Measurements from ENCODE around the gene PDE6B. TPM values are rescaled to one million over a fixed set of nuclear protein-coding genes. Genes with fewer than 3 reads are reported as not detected.

The PDE6B gene
- total RNA-seq, 1 donor from 2014 or later = 2.3 TPM

- Mint-ChIP-seq H3K4me3 (ENCODE audit: unreplicated experiment) (no peak overlapping the region), H3K4me1 (ENCODE audit: low read depth) (no peaks in the 10 kb centered on the region), H3K27ac (ENCODE audit: unreplicated experiment) (no peak overlapping the region), H3K9me3 (ENCODE audit: low read depth) (no peaks in the 10 kb centered on the region), H3K36me3 (ENCODE audit: low read depth) (no peaks in the 10 kb centered on the region), H3K27me3 (ENCODE audit: low read depth) (peaks cover 8% of the 10 kb centered on the region)
- peak; percentile 42 for TF ChIP-seq CTCF (IDR thresholded peaks at IDR 0.05)
- DNase-seq (ENCODE audit: low spot score) = peak; percentile 69
These were observed 22.8 kb upstream of the PDE6B start for GRCh38 chr4:602559-602942.

- Mint-ChIP-seq H3K27ac (ENCODE audit: unreplicated experiment) (no peak overlapping the region), H3K27me3 (ENCODE audit: low read depth) (no peaks in the 10 kb centered on the region), H3K4me1 (ENCODE audit: low read depth) (no peaks in the 10 kb centered on the region), H3K36me3 (ENCODE audit: low read depth) (no peaks in the 10 kb centered on the region), H3K4me3 (ENCODE audit: unreplicated experiment) (no peak overlapping the region), H3K9me3 (ENCODE audit: low read depth) (peaks cover 2% of the 10 kb centered on the region)
- no peak for TF ChIP-seq CTCF (IDR thresholded peaks at IDR 0.05)
- DNase-seq (ENCODE audit: low spot score) = no peak
These were observed 21.2 kb upstream of the PDE6B start for GRCh38 chr4:604131-604530.

- peak; percentile 42 for DNase-seq (ENCODE audit: low spot score)
- peaks cover 8% of the 10 kb centered on the region for H3K9me3 Mint-ChIP-seq (ENCODE audit: low read depth)
- H3K27ac Mint-ChIP-seq (ENCODE audit: unreplicated experiment) = no peak overlapping the region
- H3K27me3 Mint-ChIP-seq (ENCODE audit: low read depth) = no peaks in the 10 kb centered on the region
- TF ChIP-seq CTCF (IDR thresholded peaks at IDR 0.05) = no peak
- no peak overlapping the region for H3K4me3 Mint-ChIP-seq (ENCODE audit: unreplicated experiment)
- peaks cover 8% of the 10 kb centered on the region for H3K4me1 Mint-ChIP-seq (ENCODE audit: low read depth)
- peaks cover 3% of the 10 kb centered on the region for H3K36me3 Mint-ChIP-seq (ENCODE audit: low read depth)
These were observed 19.5 kb upstream of the PDE6B start for GRCh38 chr4:605702-606425.

- H3K4me1 Mint-ChIP-seq (ENCODE audit: low read depth) = peaks cover 9% of the 10 kb centered on the region
- TF ChIP-seq CTCF (IDR thresholded peaks at IDR 0.05) = no peak
- H3K9me3 Mint-ChIP-seq (ENCODE audit: low read depth) = peaks cover 8% of the 10 kb centered on the region
- H3K36me3 Mint-ChIP-seq (ENCODE audit: low read depth) = peaks cover 3% of the 10 kb centered on the region
- H3K27me3 Mint-ChIP-seq (ENCODE audit: low read depth) = peaks cover 3% of the 10 kb centered on the region
- DNase-seq (ENCODE audit: low spot score) = peak; percentile 33
- H3K27ac Mint-ChIP-seq (ENCODE audit: unreplicated experiment) = no peak overlapping the region
- H3K4me3 Mint-ChIP-seq (ENCODE audit: unreplicated experiment) = no peak overlapping the region
These were observed 17.1 kb upstream of the PDE6B start for GRCh38 chr4:608236-608635.

GRCh38 chr4:609400-610050, 15.8 kb upstream of the PDE6B start:
- no peak overlapping the region for H3K4me3 Mint-ChIP-seq (ENCODE audit: unreplicated experiment)
- peaks cover 9% of the 10 kb centered on the region for H3K4me1 Mint-ChIP-seq (ENCODE audit: low read depth)
- DNase-seq (ENCODE audit: low spot score) = peak; percentile 72
- H3K36me3 Mint-ChIP-seq (ENCODE audit: low read depth) = peaks cover 3% of the 10 kb centered on the region
- H3K27ac Mint-ChIP-seq (ENCODE audit: unreplicated experiment) = no peak overlapping the region
- peaks cover 8% of the 10 kb centered on the region for H3K9me3 Mint-ChIP-seq (ENCODE audit: low read depth)
- H3K27me3 Mint-ChIP-seq (ENCODE audit: low read depth) = peaks cover 7% of the 10 kb centered on the region
- no peak for TF ChIP-seq CTCF (IDR thresholded peaks at IDR 0.05)
